Stromal cell of bone marrow (primary cell): Measurements from ENCODE around the gene C8B.

Source experiments
- DNase-seq: peaks from one replicate; pipeline ENCODE4 v3.0.0-alpha.2; 2012; ENCODE audit warnings: low read depth

The C8B gene

GRCh38 chr1:56931686-56932085 is 34.1 kb downstream of the C8B start:
- no peak for DNase-seq

- no peak for DNase-seq
Measured at GRCh38 chr1:56931211-56931610, 34.6 kb downstream of the C8B start.

GRCh38 chr1:56929492-56929891 is 36.3 kb downstream of the C8B start:
- DNase-seq: no peak

GRCh38 chr1:56927986-56928385 is 37.8 kb downstream of the C8B start:
- DNase-seq: no peak

- DNase-seq: no peak
Measured at GRCh38 chr1:56927171-56927570, 38.6 kb downstream of the C8B start.

GRCh38 chr1:56925193-56925592 is 40.6 kb downstream of the C8B start:
- no peak for DNase-seq

GRCh38 chr1:56924116-56924515 is 41.7 kb downstream of the C8B start:
- DNase-seq: no peak

- no peak for DNase-seq
Measured at GRCh38 chr1:56923201-56923600, 42.6 kb downstream of the C8B start.

- DNase-seq: no peak
Measured at GRCh38 chr1:56922507-56922906, 43.3 kb downstream of the C8B start.

GRCh38 chr1:56922070-56922469 is 43.7 kb downstream of the C8B start:
- no peak for DNase-seq

- DNase-seq: no peak
Measured at GRCh38 chr1:56921479-56921878, 44.3 kb downstream of the C8B start.

- DNase-seq: peak; percentile 8
Measured at GRCh38 chr1:56920591-56921001, 45.2 kb downstream of the C8B start.

GRCh38 chr1:56917356-56917755 is 48.5 kb downstream of the C8B start:
- no peak for DNase-seq

- DNase-seq: no peak
Measured at GRCh38 chr1:56916630-56917029, 49.2 kb downstream of the C8B start.

GRCh38 chr1:56915960-56916359 is 49.9 kb downstream of the C8B start:
- DNase-seq: no peak

- DNase-seq: no peak
Measured at GRCh38 chr1:56912325-56912724, 53.5 kb downstream of the C8B start.

GRCh38 chr1:56911098-56911938 is 54.5 kb downstream of the C8B start:
- DNase-seq: peak; percentile 3

GRCh38 chr1:56910441-56910985 is 55.3 kb downstream of the C8B start:
- no peak for DNase-seq

- DNase-seq: peak; percentile 7
Measured at GRCh38 chr1:56908619-56909221, 57.1 kb downstream of the C8B start.

GRCh38 chr1:56905667-56906066 is 60.1 kb downstream of the C8B start:
- DNase-seq: no peak

- no peak for DNase-seq
Measured at GRCh38 chr1:56904663-56905397, 61.0 kb downstream of the C8B start.

GRCh38 chr1:56903778-56904177 is 62.0 kb downstream of the C8B start:
- DNase-seq: no peak

GRCh38 chr1:56901716-56902115 is 64.1 kb downstream of the C8B start:
- DNase-seq: peak; percentile 32
